OCI-LY3 (cell line): ENCODE data around the gene PNISR.

Source experiments
- H2AFZ ChIP-seq: fragments of 200-600, 300-600 bp; shearing (Covaris generic); 2 replicates; pipeline ENCODE4 v1.6.0; 2014; ENCODE audit warnings: antibody characterized with exemption, low read depth, low read length
- H3K27ac ChIP-seq: fragments of 200-600, 300-600 bp; sonication (generic); 2 replicates; pipeline ENCODE4 v1.5.1; 2014; ENCODE audit warnings: mild to moderate bottlenecking, low read length, moderate library complexity, mixed read lengths
- H3K27me3 ChIP-seq: fragments of 200-600, 300-600 bp; sonication (generic); 2 replicates; pipeline ENCODE4 v1.6.1; 2014; ENCODE audit warnings: low read depth, low read length, mixed read lengths
- H3K36me3 ChIP-seq: fragments of 200-600, 300-600 bp; sonication (generic); replicated peaks from 2 replicates; pipeline ENCODE3; 2014; ENCODE audit warnings: low read depth, low read length, mixed read lengths
- H3K4me1 ChIP-seq: fragments of 300-600, 200-600 bp; sonication (generic); 2 replicates; pipeline ENCODE4 v1.6.1; 2014; ENCODE audit warnings: low read length, mixed read lengths
- H3K4me2 ChIP-seq: fragments of 200-600, 300-600 bp; sonication (generic); 2 replicates; pipeline ENCODE4 v1.6.1; 2014; ENCODE audit warnings: low read length, mixed read lengths
- H3K4me3 ChIP-seq: fragments of 300-600, 200-600 bp; sonication (generic); 2 replicates; pipeline ENCODE4 v1.5.1; 2014; ENCODE audit warnings: antibody characterized with exemption, mild to moderate bottlenecking, low read length, moderate library complexity
- H3K79me2 ChIP-seq: fragments of 300-600, 200-600 bp; shearing (Covaris generic); 2 replicates; pipeline ENCODE4 v1.6.1; 2014; ENCODE audit warnings: mild to moderate bottlenecking, low read length, mixed read lengths
- H3K9ac ChIP-seq: fragments of 300-600, 200-600 bp; shearing (Covaris generic); 2 replicates; pipeline ENCODE4 v1.6.0; 2014; ENCODE audit warnings: mild to moderate bottlenecking, low read length, moderate library complexity
- H3K9me3 ChIP-seq: fragments of 200-600, 300-600 bp; shearing (Covaris generic); 2 replicates; pipeline ENCODE4 v1.6.1; 2014; ENCODE audit warnings: low read length, mixed read lengths; ENCODE audit not compliant: insufficient read depth
- H4K20me1 ChIP-seq: fragments of 200-600, 300-600 bp; sonication (generic); 2 replicates; pipeline ENCODE4 v1.6.1; 2016; ENCODE audit warnings: low read length, mixed read lengths; ENCODE audit not compliant: insufficient read depth
- EZH2phosphoT487 ChIP-seq: fragments of 200-600 bp; shearing (Covaris generic); IDR thresholded peaks from 2 replicates; pipeline ENCODE4 v1.6.1; 2018; ENCODE audit warnings: antibody characterized with exemption, mixed run types, low read depth
- TF ChIP-seq, protein P1 (sequence below): fragments of 200-600, 300-600 bp; sonication (generic); IDR thresholded peaks from 2 replicates; pipeline ENCODE4 v1.5.1; 2014; ENCODE audit warnings: antibody characterized with exemption, low read length, low read depth

The PNISR gene

DNA sequence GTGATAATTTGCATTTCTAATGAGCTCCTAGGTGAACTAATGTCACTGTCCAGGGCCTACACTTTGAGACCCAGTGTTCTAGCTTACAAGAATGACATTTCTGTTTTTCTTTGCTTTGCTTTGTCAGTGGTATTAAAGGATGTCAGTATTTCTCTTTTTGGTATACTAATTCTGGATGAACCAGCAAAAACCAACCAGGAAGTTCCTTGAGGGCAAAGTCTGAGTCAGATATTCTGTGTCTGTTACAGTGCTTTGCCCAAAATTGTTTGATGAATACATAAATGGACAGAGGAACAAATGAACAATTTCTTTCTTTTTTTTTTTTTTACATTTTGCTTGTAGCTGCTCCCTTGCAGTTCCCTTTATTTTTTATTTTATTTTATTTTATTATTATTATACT lies 46.5 kb downstream of the PNISR start:
- no peak for TF ChIP-seq EZH2phosphoT487
- TF ChIP-seq, protein P1, sequence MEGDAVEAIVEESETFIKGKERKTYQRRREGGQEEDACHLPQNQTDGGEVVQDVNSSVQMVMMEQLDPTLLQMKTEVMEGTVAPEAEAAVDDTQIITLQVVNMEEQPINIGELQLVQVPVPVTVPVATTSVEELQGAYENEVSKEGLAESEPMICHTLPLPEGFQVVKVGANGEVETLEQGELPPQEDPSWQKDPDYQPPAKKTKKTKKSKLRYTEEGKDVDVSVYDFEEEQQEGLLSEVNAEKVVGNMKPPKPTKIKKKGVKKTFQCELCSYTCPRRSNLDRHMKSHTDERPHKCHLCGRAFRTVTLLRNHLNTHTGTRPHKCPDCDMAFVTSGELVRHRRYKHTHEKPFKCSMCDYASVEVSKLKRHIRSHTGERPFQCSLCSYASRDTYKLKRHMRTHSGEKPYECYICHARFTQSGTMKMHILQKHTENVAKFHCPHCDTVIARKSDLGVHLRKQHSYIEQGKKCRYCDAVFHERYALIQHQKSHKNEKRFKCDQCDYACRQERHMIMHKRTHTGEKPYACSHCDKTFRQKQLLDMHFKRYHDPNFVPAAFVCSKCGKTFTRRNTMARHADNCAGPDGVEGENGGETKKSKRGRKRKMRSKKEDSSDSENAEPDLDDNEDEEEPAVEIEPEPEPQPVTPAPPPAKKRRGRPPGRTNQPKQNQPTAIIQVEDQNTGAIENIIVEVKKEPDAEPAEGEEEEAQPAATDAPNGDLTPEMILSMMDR, result no peak
- H2AFZ ChIP-seq, result no peak overlapping the region
- no peak overlapping the region for H3K27ac ChIP-seq
- no peak overlapping the region for H3K4me2 ChIP-seq
- no peaks in the 10 kb centered on the region for H3K36me3 ChIP-seq
- no peaks in the 10 kb centered on the region for H3K27me3 ChIP-seq
- H3K4me1 ChIP-seq, result no peaks in the 10 kb centered on the region
- no peaks in the 10 kb centered on the region for H4K20me1 ChIP-seq
- H3K9me3 ChIP-seq, result no peaks in the 10 kb centered on the region
- H3K79me2 ChIP-seq, result no peaks in the 10 kb centered on the region
- no peak overlapping the region for H3K4me3 ChIP-seq
- H3K9ac ChIP-seq, result no peak overlapping the region

DNA sequence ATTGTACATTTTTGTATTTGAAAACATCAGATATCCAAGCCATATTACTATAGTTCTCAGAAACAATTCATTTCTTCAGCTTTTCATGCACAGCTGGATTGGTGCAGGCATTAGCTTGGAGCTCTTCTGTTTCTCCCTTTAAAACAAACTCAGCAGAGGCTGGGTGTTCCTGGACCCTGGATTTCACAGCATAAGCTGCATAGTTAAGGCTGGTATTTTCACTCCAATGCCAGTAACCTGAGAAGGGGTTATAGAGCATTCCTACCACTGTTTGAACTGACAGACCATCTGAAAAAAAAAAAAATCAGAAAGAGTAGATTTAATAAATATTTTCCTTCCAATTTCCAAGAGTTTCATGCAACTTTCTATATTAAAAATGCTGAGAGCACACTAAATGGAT lies 55.6 kb downstream of the PNISR start:
- Histone ChIP-seq H3K27ac (no peak overlapping the region), H3K9ac (no peak overlapping the region), H2AFZ (no peak overlapping the region), H3K79me2 (no peaks in the 10 kb centered on the region), H3K4me3 (no peak overlapping the region), H3K4me2 (no peak overlapping the region), H3K36me3 (no peaks in the 10 kb centered on the region), H3K27me3 (no peaks in the 10 kb centered on the region), H3K9me3 (no peaks in the 10 kb centered on the region), H3K4me1 (no peaks in the 10 kb centered on the region; the same call in 1 of the 2 replicates), H4K20me1 (no peaks in the 10 kb centered on the region)
- no peak for TF ChIP-seq EZH2phosphoT487
- TF ChIP-seq, protein P1, result no peak

DNA sequence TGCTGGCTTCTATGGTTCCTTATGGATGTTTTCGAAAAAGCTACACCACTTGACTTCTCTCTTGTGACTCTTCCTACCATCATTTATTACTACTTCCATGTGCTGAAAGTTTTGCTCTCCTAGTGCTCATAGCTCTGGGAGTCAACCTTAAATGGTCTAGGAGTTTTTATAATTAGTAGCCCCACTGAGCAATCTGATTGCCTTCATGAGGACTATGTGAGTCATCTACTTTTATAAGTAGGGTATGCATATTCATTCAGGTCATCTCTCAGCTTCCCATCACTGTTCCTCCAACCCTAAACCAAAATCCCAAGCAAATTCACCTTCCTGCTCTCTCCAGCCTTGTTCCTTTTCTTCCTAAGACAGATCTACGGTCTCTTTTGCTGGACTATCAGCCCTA lies 58.3 kb downstream of the PNISR start:
- H3K4me3 ChIP-seq, result no peak overlapping the region
- TF ChIP-seq, protein P1, result no peak
- no peak for TF ChIP-seq EZH2phosphoT487
- no peaks in the 10 kb centered on the region for H3K27me3 ChIP-seq
- no peak overlapping the region for H3K9ac ChIP-seq
- H3K4me1 ChIP-seq, result peaks cover 8% of the 10 kb centered on the region
- H4K20me1 ChIP-seq, result no peaks in the 10 kb centered on the region
- H3K27ac ChIP-seq, result no peak overlapping the region
- no peak overlapping the region for H2AFZ ChIP-seq
- H3K4me2 ChIP-seq, result no peak overlapping the region
- no peaks in the 10 kb centered on the region for H3K9me3 ChIP-seq
- H3K79me2 ChIP-seq, result no peaks in the 10 kb centered on the region
- no peaks in the 10 kb centered on the region for H3K36me3 ChIP-seq

DNA sequence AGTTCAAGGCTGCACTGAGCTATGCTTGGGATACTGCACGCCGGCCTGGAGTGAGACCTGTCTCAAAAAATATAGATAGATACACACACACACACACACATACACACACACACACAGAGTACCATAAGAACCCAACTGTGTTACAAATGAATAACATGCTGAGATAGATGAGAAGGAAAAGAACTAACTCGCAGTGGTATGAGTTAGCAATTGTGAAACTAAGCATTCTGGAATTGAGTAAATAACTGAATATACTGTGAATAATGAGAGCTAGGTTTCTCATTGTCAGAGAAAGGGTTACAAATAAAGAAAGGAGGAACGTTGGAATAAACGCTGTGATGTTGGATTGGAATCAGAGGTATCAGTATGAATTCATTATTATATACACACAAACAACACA lies 61.1 kb downstream of the PNISR start:
- H3K4me3 ChIP-seq, result no peak overlapping the region

More for the DNA sequence above, 61.1 kb downstream of the PNISR start:
- H3K4me1 ChIP-seq, result peaks cover 8% of the 10 kb centered on the region
- no peaks in the 10 kb centered on the region for H4K20me1 ChIP-seq
- H3K9ac ChIP-seq, result no peak overlapping the region
- H3K4me2 ChIP-seq, result peak overlapping the region; percentile 30
- H3K9me3 ChIP-seq, result no peaks in the 10 kb centered on the region
- H3K79me2 ChIP-seq, result no peaks in the 10 kb centered on the region
- H2AFZ ChIP-seq, result no peak overlapping the region
- TF ChIP-seq, protein P1, result no peak
- TF ChIP-seq EZH2phosphoT487, result no peak
- no peak overlapping the region for H3K27ac ChIP-seq
- H3K36me3 ChIP-seq, result no peaks in the 10 kb centered on the region
- no peaks in the 10 kb centered on the region for H3K27me3 ChIP-seq
